H9 (cell line): ENCODE data around the gene MAPK14. TPM values are rescaled to one million over a fixed set of nuclear protein-coding genes. Genes with fewer than 3 reads are reported as not detected.

ENCODE experiments used
- DNase-seq: peaks from one replicate; pipeline ENCODE4 v3.0.0-alpha.2; 2017
- H2AFZ ChIP-seq: one replicate; pipeline ENCODE4 v1.6.1; 2013; ENCODE audit warnings: mild to moderate bottlenecking, low read length, control low read depth, moderate library complexity
- H2AK5ac ChIP-seq: 2 replicates; pipeline ENCODE4 v1.6.1; 2013; ENCODE audit warnings: low read length, control low read depth, mixed read lengths; ENCODE audit not compliant: insufficient read length
- H2BK120ac ChIP-seq: one replicate; pipeline ENCODE4 v1.6.1; 2013; ENCODE audit warnings: low read depth, mild to moderate bottlenecking, low read length, control low read depth, inconsistent platforms; ENCODE audit not compliant: poor library complexity, severe bottlenecking
- H2BK12ac ChIP-seq: 2 replicates; pipeline ENCODE4 v1.6.1; 2013; ENCODE audit warnings: low read length, control low read depth, mixed read lengths, low read depth; ENCODE audit not compliant: insufficient read length
- H2BK15ac ChIP-seq: 2 replicates; pipeline ENCODE4 v1.6.1; 2013; ENCODE audit warnings: low read depth, low read length, control low read depth
- H2BK20ac ChIP-seq: one replicate; pipeline ENCODE4 v1.6.1; 2013; ENCODE audit warnings: low read depth, mild to moderate bottlenecking, low read length, control low read depth, inconsistent platforms; ENCODE audit not compliant: poor library complexity, severe bottlenecking
- H2BK5ac ChIP-seq: 2 replicates; pipeline ENCODE4 v1.6.1; 2013; ENCODE audit warnings: low read length, control low read depth, mixed read lengths; ENCODE audit not compliant: insufficient read length
- H3K14ac ChIP-seq: 2 replicates; pipeline ENCODE4 v1.6.1; 2013; ENCODE audit warnings: low read length, control low read depth; ENCODE audit not compliant: insufficient read depth
- H3K18ac ChIP-seq: 2 replicates; pipeline ENCODE4 v1.6.1; 2013; ENCODE audit warnings: low read depth, mild to moderate bottlenecking, mixed read lengths, low read length, control low read depth; ENCODE audit not compliant: insufficient read length
- H3K23ac ChIP-seq: 2 replicates; pipeline ENCODE4 v1.6.1; 2013; ENCODE audit warnings: low read length, control low read depth, mixed read lengths, low read depth; ENCODE audit not compliant: insufficient read length
- H3K23me2 ChIP-seq: 2 replicates; pipeline ENCODE4 v1.6.1; 2013; ENCODE audit warnings: low read depth, mild to moderate bottlenecking, mixed read lengths, low read length, control low read depth; ENCODE audit not compliant: insufficient read length, poor library complexity, severe bottlenecking
- H3K27ac ChIP-seq: 2 replicates; pipeline ENCODE4 v1.5.1; 2013; ENCODE audit warnings: low read length, control low read depth, mixed read lengths, low read depth; ENCODE audit not compliant: insufficient read length
- H3K27me3 ChIP-seq: 2 replicates; pipeline ENCODE4 v1.6.1; 2013; ENCODE audit warnings: low read length, control low read depth, inconsistent platforms; ENCODE audit not compliant: insufficient read depth
- H3K4ac ChIP-seq: 2 replicates; pipeline ENCODE4 v1.6.1; 2013; ENCODE audit warnings: low read depth, mild to moderate bottlenecking, control low read depth, inconsistent platforms, low read length, moderate library complexity
- H3K4me1 ChIP-seq: 2 replicates; pipeline ENCODE4 v1.6.1; 2013; ENCODE audit warnings: low read length, control low read depth, inconsistent platforms; ENCODE audit not compliant: insufficient read depth
- H3K4me2 ChIP-seq: 2 replicates; pipeline ENCODE4 v1.6.1; 2013; ENCODE audit warnings: low read length, control low read depth, mixed read lengths; ENCODE audit not compliant: insufficient read length, insufficient read depth
- H3K56ac ChIP-seq: 2 replicates; pipeline ENCODE4 v1.6.1; 2013; ENCODE audit warnings: low read depth, mild to moderate bottlenecking, mixed read lengths, low read length, control low read depth; ENCODE audit not compliant: insufficient read length
- H3K79me1 ChIP-seq: 2 replicates; pipeline ENCODE4 v1.6.1; 2013; ENCODE audit warnings: low read depth, mild to moderate bottlenecking, moderate library complexity, low read length, control low read depth, inconsistent platforms; ENCODE audit not compliant: insufficient read depth, poor library complexity, severe bottlenecking
- H3K79me2 ChIP-seq: 2 replicates; pipeline ENCODE4 v1.6.1; 2013; ENCODE audit warnings: low read length, control low read depth, inconsistent platforms; ENCODE audit not compliant: insufficient read depth
- H3K9ac ChIP-seq: 2 replicates; pipeline ENCODE4 v1.6.1; 2013; ENCODE audit warnings: low read length, control low read depth, mixed read lengths; ENCODE audit not compliant: insufficient read length; ENCODE audit errors: extremely low read depth
- H3K9me3 ChIP-seq: one replicate; pipeline ENCODE4 v1.6.1; 2013; ENCODE audit warnings: low read depth, low read length, inconsistent platforms; ENCODE audit not compliant: control insufficient read depth
- H3T11ph ChIP-seq: one replicate; pipeline ENCODE4 v1.6.1; 2013; ENCODE audit warnings: mild to moderate bottlenecking, low read length, control low read depth, inconsistent platforms
- H4K20me1 ChIP-seq: one replicate; pipeline ENCODE4 v1.6.1; 2013; ENCODE audit not compliant: control insufficient read depth, insufficient read length, insufficient read depth
- H4K5ac ChIP-seq: 2 replicates; pipeline ENCODE4 v1.6.1; 2013; ENCODE audit warnings: low read depth, mild to moderate bottlenecking, mixed read lengths, low read length, control low read depth; ENCODE audit not compliant: insufficient read length
- H4K8ac ChIP-seq: replicated peaks from 2 replicates; pipeline ENCODE4 v1.6.1; 2013; ENCODE audit warnings: low read length, control low read depth, mixed read lengths, low read depth; ENCODE audit not compliant: insufficient read length
- H4K91ac ChIP-seq: 2 replicates; pipeline ENCODE4 v1.6.1; 2013; ENCODE audit warnings: low read depth, mild to moderate bottlenecking, moderate library complexity, mixed read lengths, low read length, control low read depth; ENCODE audit not compliant: insufficient read length
- H3K27ac Mint-ChIP-seq, 3 experiments: 2 replicates in 2 of 3; 3 replicates in 1 of 3; pipeline ENCODE4 v1.8.0; 2020 to 2021; ENCODE audit warnings: mixed read lengths in 3 of 3, mild to moderate bottlenecking in 1 of 3, moderate library complexity in 1 of 3
- H3K27me3 Mint-ChIP-seq: 2 replicates; pipeline ENCODE4 v1.8.0; 2021; ENCODE audit warnings: low read depth, mild to moderate bottlenecking, moderate library complexity, mixed read lengths
- H3K36me3 Mint-ChIP-seq, 3 experiments: 2 replicates in 2 of 3; 3 replicates in 1 of 3; pipeline ENCODE4 v1.8.0; 2020 to 2021; ENCODE audit warnings: low read depth in 3 of 3, mixed read lengths in 3 of 3; ENCODE audit not compliant: insufficient read depth in 1 of 3
- H3K4me1 Mint-ChIP-seq, 2 experiments: 2 replicates each; pipeline ENCODE4 v1.8.0; 2020; ENCODE audit warnings: mixed read lengths in 2 of 2
- H3K4me3 Mint-ChIP-seq, 2 experiments: 2 replicates in 1 of 2; 3 replicates in 1 of 2; pipeline ENCODE4 v1.8.0; 2020 to 2021; ENCODE audit warnings: mild to moderate bottlenecking in 2 of 2, mixed read lengths in 2 of 2, moderate library complexity in 1 of 2
- H3K9me3 Mint-ChIP-seq, 2 experiments: 2 replicates in 1 of 2; 3 replicates in 1 of 2; pipeline ENCODE4 v1.8.0; 2020; ENCODE audit warnings: mild to moderate bottlenecking in 2 of 2, mixed read lengths in 2 of 2, moderate library complexity in 1 of 2
- WGBS: extraction: QIAGEN DNeasy Blood & Tissue Kit; methylation state at CpG from one replicate; pipeline ENCODE4 v1.1.7; 2013; ENCODE audit warnings: missing lambda C conversion rate, low lambda C conversion rate, mixed read lengths; ENCODE audit not compliant: insufficient read length; ENCODE audit errors: extremely low coverage; 5-methylcytosine and 5-hydroxymethylcytosine counted together
- total RNA-seq: library from RNA; stranded (reverse); gene quantifications from 2 replicates; pipeline ENCODE4 v1.2.1, GENCODE V29; 2021
- TF ChIP-seq, protein P1 (sequence below): fragments of 200-600 bp; sonication (generic); conservative IDR thresholded peaks from 3 replicates; pipeline ENCODE4 v1.8.0; 2021; ENCODE audit warnings: antibody characterized with exemption, mild to moderate bottlenecking

MAPK14 gene
- total RNA-seq, 1 experiment from 2014 or later = 40.5 TPM

- no CpG with 5 or more reads among the region's 8 CpGs for WGBS
- H3K14ac ChIP-seq = no peak overlapping the region
Observed at GRCh38 chr6:36125575-36125974, 98.0 kb downstream of the MAPK14 start.

More at GRCh38 chr6:36125575-36125974, 98.0 kb downstream of the MAPK14 start:
- Histone ChIP-seq H3K79me2 (no peaks in the 10 kb centered on the region), H4K91ac (no peak overlapping the region), H3K4me1 (peaks cover 1% of the 10 kb centered on the region), H2AK5ac (no peak overlapping the region), H2BK120ac (no peak overlapping the region), H3K23me2 (no peaks in the 10 kb centered on the region), H2BK12ac (no peak overlapping the region), H3K23ac (no peak overlapping the region), H2BK15ac (no peak overlapping the region), H3K56ac (no peak overlapping the region), H3T11ph (no peak overlapping the region), H3K27ac (no peak overlapping the region), H2BK5ac (no peak overlapping the region), H3K4me2 (no peak overlapping the region), H4K20me1 (no peaks in the 10 kb centered on the region), H2BK20ac (no peak overlapping the region), H4K5ac (no peak overlapping the region), H3K9ac (no peak overlapping the region), H2AFZ (no peak overlapping the region), H3K4ac (no peak overlapping the region), H3K9me3 (no peaks in the 10 kb centered on the region), H3K79me1 (no peaks in the 10 kb centered on the region), H3K18ac (no peak overlapping the region), H3K27me3 (no peaks in the 10 kb centered on the region), H4K8ac (no peak overlapping the region)
- no peak for DNase-seq
- Mint-ChIP-seq H3K36me3 (no peaks in the 10 kb centered on the region; a peak in 1 of 7 replicates), H3K4me3 (no peak overlapping the region), H3K4me1 (peaks cover 17 to 21% of the 10 kb centered on the region in 2 experiments), H3K27me3 (peaks cover 13% of the 10 kb centered on the region), H3K9me3 (peaks cover 0 to 2% of the 10 kb centered on the region in 2 experiments; a peak in 1 of 5 replicates), H3K27ac (no peak overlapping the region)
- TF ChIP-seq, protein P1, sequence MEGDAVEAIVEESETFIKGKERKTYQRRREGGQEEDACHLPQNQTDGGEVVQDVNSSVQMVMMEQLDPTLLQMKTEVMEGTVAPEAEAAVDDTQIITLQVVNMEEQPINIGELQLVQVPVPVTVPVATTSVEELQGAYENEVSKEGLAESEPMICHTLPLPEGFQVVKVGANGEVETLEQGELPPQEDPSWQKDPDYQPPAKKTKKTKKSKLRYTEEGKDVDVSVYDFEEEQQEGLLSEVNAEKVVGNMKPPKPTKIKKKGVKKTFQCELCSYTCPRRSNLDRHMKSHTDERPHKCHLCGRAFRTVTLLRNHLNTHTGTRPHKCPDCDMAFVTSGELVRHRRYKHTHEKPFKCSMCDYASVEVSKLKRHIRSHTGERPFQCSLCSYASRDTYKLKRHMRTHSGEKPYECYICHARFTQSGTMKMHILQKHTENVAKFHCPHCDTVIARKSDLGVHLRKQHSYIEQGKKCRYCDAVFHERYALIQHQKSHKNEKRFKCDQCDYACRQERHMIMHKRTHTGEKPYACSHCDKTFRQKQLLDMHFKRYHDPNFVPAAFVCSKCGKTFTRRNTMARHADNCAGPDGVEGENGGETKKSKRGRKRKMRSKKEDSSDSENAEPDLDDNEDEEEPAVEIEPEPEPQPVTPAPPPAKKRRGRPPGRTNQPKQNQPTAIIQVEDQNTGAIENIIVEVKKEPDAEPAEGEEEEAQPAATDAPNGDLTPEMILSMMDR = no peak
